Left ventricle myocardium inferior (tissue), 1 donor: Measurements from ENCODE around the gene ADGRE1. TPM values are rescaled to one million over a fixed set of nuclear protein-coding genes. Genes with fewer than 3 reads are reported as not detected.
"Not testable (repeated sequence)": the region's sequence is repeated elsewhere in the genome, so short reads cannot be mapped to it uniquely, and the experiment has no call there.

Experiments used
- DNase-seq: peaks from one replicate; pipeline ENCODE4 v3.0.0-alpha.2; 2020
- H3K27ac ChIP-seq: fragments of 200-600 bp; replicated peaks from 2 replicates; pipeline ENCODE4 v1.8.0; 2021
- H3K27me3 ChIP-seq: fragments of 200-600 bp; 2 replicates; pipeline ENCODE4 v1.8.0; 2021; ENCODE audit warnings: low read depth
- H3K36me3 ChIP-seq: fragments of 200-600 bp; 2 replicates; pipeline ENCODE4 v1.8.0; 2021
- H3K4me1 ChIP-seq: fragments of 200-600 bp; 2 replicates; pipeline ENCODE4 v1.8.0; 2021
- H3K4me3 ChIP-seq: fragments of 200-600 bp; 2 replicates; pipeline ENCODE4 v1.8.0; 2021; ENCODE audit warnings: mild to moderate bottlenecking, moderate library complexity
- H3K9me3 ChIP-seq: fragments of 200-600 bp; replicated peaks from 2 replicates; pipeline ENCODE4 v1.8.0; 2021
- CTCF ChIP-seq: fragments of 200-600 bp; IDR thresholded peaks from 2 replicates; pipeline ENCODE4 v1.8.0; 2021; ENCODE audit warnings: antibody characterized with exemption, mild to moderate bottlenecking, borderline replicate concordance
- intact Hi-C: fragments of 100-400 bp; cut with micrococcal nuclease; formaldehyde crosslinking; loops from one replicate; pipeline ENCODE4 v1.11.0; 2022
- total RNA-seq: library from RNA; stranded (reverse); fragmentation: NEBNext Ultra II Directional; extraction: Animal tissue kit (Norgen Biotek cat#: 25700); gene quantifications from one replicate; pipeline ENCODE4 v1.2.1, GENCODE V29; 2021
- donor health status: DM: no; HTN: yes; CAD: no; lungs with severe emphysema.

Gene ADGRE1
- total RNA-seq, 1 donor from 2014 or later = not detected

- H3K4me3 ChIP-seq = no peak overlapping the region
- no peaks in the 10 kb centered on the region for H3K36me3 ChIP-seq
- intact Hi-C loops = loop anchor here (10.0 kb wide), 1 partner anchor 232 kb away; no protein-coding TSS in a partner anchor
- H3K4me1 ChIP-seq = peaks cover 8% of the 10 kb centered on the region
- no peak overlapping the region for H3K27ac ChIP-seq
- H3K27me3 ChIP-seq = peaks cover 41% of the 10 kb centered on the region
- no peak for TF ChIP-seq CTCF
- H3K9me3 ChIP-seq = peaks cover 6% of the 10 kb centered on the region
- DNase-seq = no peak
Observed at GRCh38 chr19:6866741-6867151, 20.6 kb upstream of the ADGRE1 start.

- DNase-seq = no peak
- Histone ChIP-seq H3K36me3 (no peaks in the 10 kb centered on the region), H3K27ac (no peak overlapping the region), H3K4me1 (peaks cover under 1% of the 10 kb centered on the region), H3K9me3 (peaks cover 14% of the 10 kb centered on the region), H3K27me3 (peaks cover 41% of the 10 kb centered on the region), H3K4me3 (no peak overlapping the region)
- intact Hi-C loops = loop anchor here (10.0 kb wide), 1 partner anchor 234 kb away; no protein-coding TSS in a partner anchor
- no peak for TF ChIP-seq CTCF
Observed at GRCh38 chr19:6868351-6868750, 19.0 kb upstream of the ADGRE1 start.

GRCh38 chr19:6869151-6869882 lies 18.1 kb upstream of the ADGRE1 start:
- peaks cover 37% of the 10 kb centered on the region for H3K27me3 ChIP-seq
- not testable (repeated sequence) for DNase-seq, H3K4me1 ChIP-seq, H3K27ac ChIP-seq, H3K4me3 ChIP-seq, H3K36me3 ChIP-seq
- peaks cover 14% of the 10 kb centered on the region for H3K9me3 ChIP-seq
- intact Hi-C loops = loop anchor here (10.0 kb wide), 1 partner anchor 235 kb away; no protein-coding TSS in a partner anchor

DNA sequence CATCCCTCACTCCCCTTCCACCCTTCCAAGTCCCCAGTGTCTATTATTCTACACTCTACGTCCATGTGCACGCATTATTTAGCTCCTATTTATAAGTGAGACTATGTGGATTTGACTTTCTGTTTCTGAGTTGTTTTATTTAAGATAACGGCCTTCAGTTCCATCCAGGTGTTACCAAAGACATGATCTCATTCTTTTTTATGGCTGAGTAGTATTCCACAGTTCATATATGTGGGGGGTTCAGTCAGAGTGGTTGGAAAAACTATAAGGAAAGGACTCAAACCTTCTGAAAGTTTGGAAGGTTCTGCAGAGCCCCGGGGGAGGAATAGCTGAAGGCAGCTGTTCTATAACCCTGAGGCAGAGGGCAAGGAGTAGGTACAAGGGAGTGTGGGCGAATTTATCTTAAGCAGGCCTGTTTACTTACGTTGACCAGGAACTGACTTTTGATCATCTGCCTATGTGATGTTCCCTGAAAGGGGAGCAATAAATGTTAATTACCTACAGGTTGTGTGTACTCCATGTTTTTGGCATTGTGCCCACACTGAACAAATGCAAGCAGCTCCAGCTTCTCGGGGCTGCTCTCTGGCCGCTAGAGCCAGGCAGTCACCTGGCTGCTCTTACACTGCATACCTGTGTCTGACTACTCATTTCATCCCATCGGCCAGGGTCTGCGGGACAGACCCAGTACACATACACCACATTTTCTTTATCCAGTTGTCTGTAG lies 13.5 kb upstream of the ADGRE1 start:
- Histone ChIP-seq H3K9me3 (peaks cover 27% of the 10 kb centered on the region), H3K36me3 (no peaks in the 10 kb centered on the region), H3K27me3 (peaks cover 38% of the 10 kb centered on the region), H3K4me1 (no peaks in the 10 kb centered on the region), H3K27ac (no peak overlapping the region), H3K4me3 (no peak overlapping the region)
- intact Hi-C loops = no loop called here
- TF ChIP-seq CTCF = no peak
- DNase-seq = no peak

DNA sequence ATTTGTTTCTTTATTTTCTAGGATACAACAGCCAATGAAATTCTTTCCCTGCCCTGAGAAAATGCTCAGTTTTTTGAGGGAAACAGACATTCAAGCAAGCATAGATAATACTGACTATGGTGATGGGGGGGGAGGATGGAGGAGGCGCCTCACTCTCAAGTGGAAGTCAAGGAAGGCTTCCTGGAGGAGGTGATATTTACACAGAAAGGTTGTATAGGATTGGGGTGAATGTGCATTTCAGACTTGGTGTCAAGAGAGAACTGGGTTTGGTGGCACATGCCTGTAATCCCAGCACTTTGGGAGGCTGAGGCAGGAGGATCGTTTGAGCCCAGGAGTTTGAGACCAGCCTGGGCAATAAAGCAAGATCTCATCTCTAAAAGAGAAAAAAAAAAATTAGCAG lies 12.2 kb upstream of the ADGRE1 start:
- no peak for DNase-seq
- Histone ChIP-seq H3K4me3 (no peak overlapping the region), H3K36me3 (no peaks in the 10 kb centered on the region), H3K27me3 (peaks cover 35% of the 10 kb centered on the region), H3K27ac (no peak overlapping the region), H3K4me1 (no peaks in the 10 kb centered on the region), H3K9me3 (peaks cover 40% of the 10 kb centered on the region)
- TF ChIP-seq CTCF = no peak
- intact Hi-C loops = no loop called here

GRCh38 chr19:6876748-6877147 lies 10.6 kb upstream of the ADGRE1 start:
- Histone ChIP-seq H3K4me1 (no peaks in the 10 kb centered on the region), H3K27me3 (peaks cover 48% of the 10 kb centered on the region), H3K27ac (no peak overlapping the region), H3K4me3 (no peak overlapping the region), H3K36me3 (no peaks in the 10 kb centered on the region), H3K9me3 (peaks cover 34% of the 10 kb centered on the region)
- DNase-seq = no peak
- TF ChIP-seq CTCF = no peak
- intact Hi-C loops = no loop called here
